ENCODE measurements around the gene KIF5B.

KIF5B gene

DNA sequence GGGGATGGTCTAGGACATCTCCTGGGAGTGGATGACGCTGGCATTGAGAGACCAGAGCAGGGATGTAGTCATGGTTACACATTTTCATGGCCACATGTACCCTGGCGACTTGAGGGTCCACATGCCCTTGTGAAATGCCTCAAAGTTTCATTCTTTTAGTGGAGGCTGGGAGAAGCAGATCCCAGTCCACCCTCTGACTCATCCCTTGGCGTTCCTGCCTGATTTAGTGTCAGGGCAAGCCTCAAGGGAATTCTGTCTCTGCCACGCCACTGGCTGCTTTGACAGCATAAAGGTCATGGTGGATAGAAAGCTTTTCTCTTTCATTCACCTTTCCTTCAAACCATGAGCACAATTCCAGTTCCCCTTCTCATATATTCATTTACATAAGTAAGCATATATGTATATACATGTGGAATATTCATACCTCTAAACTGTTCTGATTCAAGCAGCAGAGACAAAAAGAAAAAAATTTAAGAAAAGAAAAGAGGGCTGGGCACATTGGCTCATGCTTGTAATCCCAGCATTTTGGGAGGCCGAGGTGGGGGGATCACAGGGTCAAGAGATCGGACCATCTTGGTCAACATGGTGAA lies 21.8 kb upstream of the KIF5B start:
- Histone ChIP-seq H3K9ac (ENCODE audit: low read length) (no peak overlapping the region), H3K9me3 (ENCODE audit: low read length) (no peaks in the 10 kb centered on the region), H3K36me3 (ENCODE audit: insufficient read depth, low read length) (no peaks in the 10 kb centered on the region), H3F3A (ENCODE audit: insufficient read depth, low read length) (no peaks in the 10 kb centered on the region), H3K27ac (ENCODE audit: low read depth, low read length, poor library complexity, severe bottlenecking) (no peak overlapping the region), H3K4me3 (ENCODE audit: low read depth, low read length, poor library complexity, severe bottlenecking) (no peak overlapping the region), H3K27me3 (ENCODE audit: insufficient read depth, low read length) (no peaks in the 10 kb centered on the region), H3K4me1 (ENCODE audit: insufficient read depth, low read length, severe bottlenecking) (no peaks in the 10 kb centered on the region), H3K9me2 (ENCODE audit: low read depth, low read length) (no peaks in the 10 kb centered on the region), H4K20me1 (ENCODE audit: insufficient read depth, low read length) (no peaks in the 10 kb centered on the region), H3K79me2 (ENCODE audit: insufficient read depth, low read length) (no peaks in the 10 kb centered on the region), H3K4me2 (ENCODE audit: low read length) (no peak overlapping the region), H2AFZ (ENCODE audit: low read length) (no peak overlapping the region)
- TF ChIP-seq, protein P1, sequence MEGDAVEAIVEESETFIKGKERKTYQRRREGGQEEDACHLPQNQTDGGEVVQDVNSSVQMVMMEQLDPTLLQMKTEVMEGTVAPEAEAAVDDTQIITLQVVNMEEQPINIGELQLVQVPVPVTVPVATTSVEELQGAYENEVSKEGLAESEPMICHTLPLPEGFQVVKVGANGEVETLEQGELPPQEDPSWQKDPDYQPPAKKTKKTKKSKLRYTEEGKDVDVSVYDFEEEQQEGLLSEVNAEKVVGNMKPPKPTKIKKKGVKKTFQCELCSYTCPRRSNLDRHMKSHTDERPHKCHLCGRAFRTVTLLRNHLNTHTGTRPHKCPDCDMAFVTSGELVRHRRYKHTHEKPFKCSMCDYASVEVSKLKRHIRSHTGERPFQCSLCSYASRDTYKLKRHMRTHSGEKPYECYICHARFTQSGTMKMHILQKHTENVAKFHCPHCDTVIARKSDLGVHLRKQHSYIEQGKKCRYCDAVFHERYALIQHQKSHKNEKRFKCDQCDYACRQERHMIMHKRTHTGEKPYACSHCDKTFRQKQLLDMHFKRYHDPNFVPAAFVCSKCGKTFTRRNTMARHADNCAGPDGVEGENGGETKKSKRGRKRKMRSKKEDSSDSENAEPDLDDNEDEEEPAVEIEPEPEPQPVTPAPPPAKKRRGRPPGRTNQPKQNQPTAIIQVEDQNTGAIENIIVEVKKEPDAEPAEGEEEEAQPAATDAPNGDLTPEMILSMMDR (IDR thresholded peaks at IDR 0.05; ENCODE audit: low read length): no peak
- no peak for TF ChIP-seq EZH2 (IDR thresholded peaks at IDR 0.05; ENCODE audit: borderline replicate concordance, low read length)

DNA sequence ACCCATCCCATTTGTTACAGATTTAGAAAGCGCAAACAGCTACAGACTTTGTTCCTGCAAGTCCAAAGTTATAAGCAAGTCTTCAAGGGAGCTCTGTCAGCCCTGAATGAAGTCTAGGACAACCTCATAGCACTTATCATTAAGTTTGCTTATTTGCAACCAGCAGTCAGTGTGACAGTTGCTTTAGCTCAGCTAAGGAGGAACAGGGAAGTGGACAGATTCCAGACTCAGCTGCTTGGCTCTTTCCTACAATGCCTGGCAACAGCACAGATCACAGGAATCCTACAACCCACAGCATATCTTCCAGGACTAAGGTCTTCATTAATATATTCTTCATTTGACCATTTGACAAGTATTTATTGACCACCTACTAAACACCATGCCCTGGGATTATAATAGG lies 17.4 kb upstream of the KIF5B start:
- Histone ChIP-seq H3F3A (ENCODE audit: insufficient read depth, low read length) (no peaks in the 10 kb centered on the region), H3K27ac (ENCODE audit: low read depth, low read length, poor library complexity, severe bottlenecking) (no peak overlapping the region), H3K4me1 (ENCODE audit: insufficient read depth, low read length, severe bottlenecking) (no peaks in the 10 kb centered on the region), H3K4me3 (ENCODE audit: low read depth, low read length, poor library complexity, severe bottlenecking) (no peak overlapping the region), H3K9ac (ENCODE audit: low read length) (no peak overlapping the region), H2AFZ (ENCODE audit: low read length) (no peak overlapping the region), H3K36me3 (ENCODE audit: insufficient read depth, low read length) (no peaks in the 10 kb centered on the region), H3K4me2 (ENCODE audit: low read length) (no peak overlapping the region), H3K9me3 (ENCODE audit: low read length) (no peaks in the 10 kb centered on the region), H3K27me3 (ENCODE audit: insufficient read depth, low read length) (no peaks in the 10 kb centered on the region), H3K9me2 (ENCODE audit: low read depth, low read length) (no peaks in the 10 kb centered on the region), H4K20me1 (ENCODE audit: insufficient read depth, low read length) (no peaks in the 10 kb centered on the region), H3K79me2 (ENCODE audit: insufficient read depth, low read length) (no peaks in the 10 kb centered on the region)
- TF ChIP-seq, protein P1 (IDR thresholded peaks at IDR 0.05; ENCODE audit: low read length): no peak
- no peak for TF ChIP-seq EZH2 (IDR thresholded peaks at IDR 0.05; ENCODE audit: borderline replicate concordance, low read length)

DNA sequence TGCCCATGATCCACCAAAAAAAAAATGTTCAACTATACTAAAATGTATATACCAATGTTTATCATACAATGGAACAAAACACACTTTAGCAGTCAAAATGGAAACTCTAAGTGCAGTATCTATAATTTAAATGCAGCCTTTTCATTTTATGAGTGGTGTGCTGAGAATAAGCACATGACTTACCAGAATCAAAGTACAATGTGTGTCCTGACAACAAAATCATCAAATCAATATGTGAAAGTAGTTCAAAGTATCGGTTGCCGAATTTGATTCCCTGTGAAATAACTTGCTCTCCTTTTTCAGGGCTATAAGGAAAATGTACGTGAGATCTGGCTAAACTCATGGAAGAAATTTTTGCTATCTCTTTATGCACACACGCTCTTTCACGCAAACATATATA lies 16.9 kb upstream of the KIF5B start:
- Histone ChIP-seq H3K4me3 (ENCODE audit: low read depth, low read length, poor library complexity, severe bottlenecking) (no peak overlapping the region), H3K4me2 (ENCODE audit: low read length) (no peak overlapping the region)
- TF ChIP-seq EZH2 (IDR thresholded peaks at IDR 0.05; ENCODE audit: borderline replicate concordance, low read length): no peak
- TF ChIP-seq, protein P1 (IDR thresholded peaks at IDR 0.05; ENCODE audit: low read length): no peak

More for the DNA sequence above, 16.9 kb upstream of the KIF5B start:
- Histone ChIP-seq H2AFZ (ENCODE audit: low read length) (no peak overlapping the region), H3F3A (ENCODE audit: insufficient read depth, low read length) (no peaks in the 10 kb centered on the region), H3K27me3 (ENCODE audit: insufficient read depth, low read length) (no peaks in the 10 kb centered on the region), H4K20me1 (ENCODE audit: insufficient read depth, low read length) (no peaks in the 10 kb centered on the region), H3K4me1 (ENCODE audit: insufficient read depth, low read length, severe bottlenecking) (no peaks in the 10 kb centered on the region), H3K36me3 (ENCODE audit: insufficient read depth, low read length) (no peaks in the 10 kb centered on the region), H3K9ac (ENCODE audit: low read length) (no peak overlapping the region), H3K9me2 (ENCODE audit: low read depth, low read length) (no peaks in the 10 kb centered on the region), H3K9me3 (ENCODE audit: low read length) (no peaks in the 10 kb centered on the region), H3K27ac (ENCODE audit: low read depth, low read length, poor library complexity, severe bottlenecking) (no peak overlapping the region), H3K79me2 (ENCODE audit: insufficient read depth, low read length) (no peaks in the 10 kb centered on the region)

Data from OCI-LY1 (cell line).